Kidney tubule cell (primary cell): ENCODE results near the gene BPHL.
"Not testable (repeated sequence)": the region's sequence is repeated elsewhere in the genome, so short reads cannot be mapped to it uniquely, and the experiment has no call there.

ENCODE experiments used
- DNase-seq: peaks from one replicate; pipeline ENCODE4 v3.0.0-alpha.2; 2018; ENCODE audit warnings: low spot score

BPHL gene

DNA sequence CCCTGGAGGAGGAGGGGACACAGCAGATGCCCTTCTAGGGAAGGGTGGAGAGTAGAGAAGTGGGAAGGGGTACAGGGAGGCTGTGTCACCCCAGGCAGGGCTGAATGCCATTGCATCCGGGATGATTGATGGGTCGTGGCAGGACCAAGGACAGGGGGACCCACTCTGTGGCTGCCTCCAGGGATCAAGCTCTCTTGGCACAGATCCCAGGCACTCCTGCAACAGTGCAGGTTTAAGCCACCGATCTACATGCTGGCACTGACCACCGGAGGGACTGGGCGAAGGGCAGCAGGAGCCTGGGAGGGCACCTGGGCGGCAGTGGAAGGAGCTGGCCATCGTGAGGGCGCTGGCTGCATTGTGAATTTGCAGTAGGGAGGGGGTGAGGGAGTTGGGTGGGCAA is 61.4 kb downstream of the BPHL start:
- not testable (repeated sequence) for DNase-seq

DNA sequence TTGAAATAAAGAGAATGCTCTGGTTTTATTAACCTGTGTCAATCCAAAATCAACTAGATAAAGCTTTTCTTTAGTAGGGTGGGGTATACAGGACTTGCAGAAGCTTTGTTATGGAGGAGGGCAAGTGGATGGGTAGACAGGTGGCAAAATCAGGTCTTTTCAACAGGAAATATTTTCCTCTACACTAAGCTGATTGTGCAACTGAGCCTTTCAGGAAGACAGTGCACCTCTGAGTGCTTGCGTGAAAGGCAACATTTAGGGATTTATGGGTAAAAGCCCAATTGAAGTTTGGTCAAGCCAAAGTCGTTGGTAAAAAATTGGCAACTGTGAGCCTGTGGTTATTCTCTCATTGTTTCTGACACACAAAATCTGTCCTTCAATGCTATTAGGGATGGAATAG is 62.6 kb downstream of the BPHL start:
- no peak for DNase-seq

DNA sequence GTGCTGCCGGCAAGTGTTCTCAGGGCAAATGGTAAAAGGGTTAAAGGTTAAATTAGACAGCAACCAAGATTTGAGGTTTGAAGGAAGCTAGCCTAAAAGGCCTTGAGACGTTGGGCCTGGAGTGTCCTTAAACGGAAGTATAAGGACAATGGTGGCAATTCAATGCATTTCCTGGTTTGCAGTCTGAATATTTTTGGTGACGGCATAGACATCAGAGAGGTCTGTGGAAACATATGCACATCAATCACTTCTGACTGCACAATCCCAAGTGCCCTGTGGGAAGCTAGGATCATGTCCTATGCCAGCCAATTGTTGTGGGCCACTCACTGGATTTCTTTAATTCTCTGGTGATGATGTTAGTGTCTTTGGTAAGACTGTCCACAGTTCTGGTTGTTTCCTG is 64.6 kb downstream of the BPHL start:
- no peak for DNase-seq

GRCh38 chr6:3186974-3187382 is 68.5 kb downstream of the BPHL start:
- no peak for DNase-seq

- no peak for DNase-seq
Observed at GRCh38 chr6:3188262-3188661, 69.8 kb downstream of the BPHL start.

DNA sequence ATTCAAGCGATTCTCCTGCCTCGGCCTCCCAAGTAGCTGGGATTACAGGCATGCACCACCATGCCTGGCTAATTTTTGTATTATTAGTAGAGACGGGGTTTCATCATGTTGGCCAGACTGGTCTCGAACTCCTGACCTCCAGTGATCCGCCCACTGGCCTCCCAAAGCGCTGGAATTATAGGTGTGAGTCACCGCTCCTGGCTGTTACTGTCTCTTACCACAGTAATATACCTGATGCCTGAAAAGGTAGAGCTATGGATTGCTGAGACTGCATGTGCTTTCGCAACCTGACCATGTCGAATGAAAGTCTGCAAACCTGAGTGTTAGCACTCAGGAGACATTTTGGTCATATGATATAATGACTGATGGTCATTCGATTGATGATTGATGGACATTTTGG is 70.7 kb downstream of the BPHL start:
- DNase-seq: not testable (repeated sequence)

DNA sequence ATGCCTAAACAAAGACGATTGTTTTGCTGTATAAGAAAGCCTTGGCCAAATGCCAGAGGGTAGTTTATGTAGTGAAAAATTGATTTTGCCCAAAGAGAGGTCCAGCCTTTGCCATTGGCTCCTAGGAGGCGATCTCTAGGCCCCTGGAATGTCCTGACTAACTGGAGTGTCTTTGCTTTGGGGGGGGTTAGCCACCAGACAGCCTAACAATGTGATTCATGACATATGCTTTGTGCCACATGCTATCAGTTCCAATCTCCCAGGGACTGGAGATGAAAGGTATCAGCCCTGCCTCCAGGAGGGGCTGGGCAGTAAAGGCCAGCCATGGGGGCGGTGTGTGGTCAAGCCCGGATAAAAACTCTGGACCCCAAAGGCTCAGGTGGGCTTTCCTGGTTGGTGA is 71.5 kb downstream of the BPHL start:
- peak; percentile 33 for DNase-seq

DNA sequence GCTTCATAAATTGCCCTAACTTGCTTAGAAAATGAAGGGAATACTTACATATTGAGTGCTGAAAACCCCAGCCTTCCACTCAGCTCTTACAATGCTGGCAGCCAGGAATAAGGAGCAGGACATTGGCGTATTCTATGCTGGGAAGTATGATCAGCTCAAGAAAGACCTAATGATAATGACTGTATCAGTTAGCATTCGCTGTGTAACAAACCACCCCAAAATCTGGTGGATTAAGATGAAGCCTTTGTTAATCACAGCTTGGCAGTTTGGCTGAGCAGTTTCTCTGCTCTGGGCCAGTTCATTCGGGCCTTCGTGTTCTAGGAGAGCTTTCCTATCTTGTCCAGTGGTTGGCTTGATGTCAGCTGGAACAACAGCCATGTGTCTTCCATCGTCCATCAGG is 72.3 kb downstream of the BPHL start:
- no peak for DNase-seq

DNA sequence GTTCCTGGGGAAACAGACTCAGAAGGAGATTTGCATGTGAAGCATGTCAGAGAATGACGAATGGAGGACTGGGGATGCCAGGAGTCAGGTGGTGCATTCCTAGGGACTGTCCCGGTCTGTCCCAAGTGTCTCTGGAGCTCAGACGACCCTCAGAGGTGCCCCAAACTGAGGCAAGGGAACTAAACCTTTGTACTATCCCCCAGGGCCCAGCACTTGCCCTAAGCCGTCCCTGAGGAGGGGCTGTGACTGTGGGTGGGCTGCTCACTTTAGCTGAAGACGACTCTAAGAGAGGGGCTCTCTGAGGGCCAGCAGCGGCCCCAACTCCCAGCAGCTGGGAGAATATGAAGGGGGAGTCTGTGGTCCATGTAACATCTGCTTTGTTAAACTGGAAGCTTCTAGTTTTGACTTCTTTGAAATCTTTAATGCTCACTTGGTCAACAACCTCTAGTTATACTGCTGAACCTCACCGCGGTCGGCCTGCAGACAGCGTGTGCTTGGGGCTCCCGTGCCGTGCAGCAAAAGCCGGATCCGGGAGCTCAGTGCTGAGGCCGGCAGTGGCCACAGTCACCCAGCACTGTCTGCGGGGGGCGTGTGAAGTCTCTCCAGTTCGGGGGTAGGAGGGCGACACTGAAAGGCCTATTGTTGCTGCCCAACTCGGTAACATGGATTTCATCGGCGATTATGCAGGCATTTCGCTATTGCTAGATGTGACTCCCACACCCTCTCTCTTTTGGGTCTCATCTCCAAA is 74.8 kb downstream of the BPHL start:
- no peak for DNase-seq

GRCh38 chr6:3194535-3195419 is 76.3 kb downstream of the BPHL start:
- no peak for DNase-seq

DNA sequence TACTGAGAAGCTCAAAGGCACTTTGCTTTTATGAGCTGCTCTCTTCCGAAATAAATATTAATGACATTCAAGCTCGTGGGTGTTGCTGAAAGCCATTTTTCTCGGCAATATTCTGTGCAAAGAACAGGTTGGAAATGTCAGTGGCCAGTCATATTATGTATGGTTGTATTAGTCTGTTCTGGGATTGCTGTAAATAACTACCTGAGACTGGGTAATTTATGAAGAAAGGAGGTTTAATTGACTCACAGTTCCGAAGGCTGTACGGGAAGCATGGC is 76.8 kb downstream of the BPHL start:
- DNase-seq: no peak

DNA sequence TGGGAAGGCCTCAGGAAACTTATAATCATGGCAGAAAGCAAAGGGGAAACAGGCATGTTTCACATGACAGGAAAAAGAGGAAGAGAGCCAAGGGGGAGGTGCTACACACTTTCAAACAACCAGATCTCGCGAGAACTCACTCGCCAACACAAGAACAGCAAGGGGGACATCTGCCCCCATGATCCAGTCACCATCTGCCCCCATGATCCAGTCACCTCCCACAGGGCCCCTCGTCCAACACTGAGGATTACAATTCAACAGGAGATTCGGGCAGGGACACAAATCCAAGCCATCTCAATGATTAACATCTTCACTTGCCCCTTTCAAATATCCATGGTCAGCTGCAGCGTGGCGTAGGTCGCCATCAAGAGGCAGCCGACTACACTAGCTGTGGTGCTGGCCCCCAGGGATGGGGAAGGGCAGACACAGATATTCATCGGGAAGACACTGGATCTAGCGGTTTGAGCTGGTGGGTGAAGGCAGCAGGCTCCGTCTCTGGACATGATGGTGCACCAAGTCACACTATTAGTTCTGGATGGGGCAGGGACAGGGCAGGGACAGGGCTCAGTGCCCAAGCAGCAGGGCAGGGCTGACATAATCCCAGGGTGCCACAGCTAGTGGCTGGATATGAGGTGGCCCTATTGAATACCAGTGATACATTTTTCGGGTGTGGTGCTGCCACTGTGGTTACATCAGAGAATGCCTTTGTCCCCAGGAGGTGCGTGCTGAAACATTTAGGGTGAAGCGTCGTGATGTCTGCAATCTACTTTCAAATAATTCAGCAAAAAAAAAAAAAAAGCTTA is 77.4 kb downstream of the BPHL start:
- DNase-seq: no peak

- no peak for DNase-seq
Observed at GRCh38 chr6:3196770-3197169, 78.3 kb downstream of the BPHL start.

- not testable (repeated sequence) for DNase-seq
Observed at GRCh38 chr6:3197734-3198133, 79.2 kb downstream of the BPHL start.

GRCh38 chr6:3199382-3199781 is 80.9 kb downstream of the BPHL start:
- no peak for DNase-seq

DNA sequence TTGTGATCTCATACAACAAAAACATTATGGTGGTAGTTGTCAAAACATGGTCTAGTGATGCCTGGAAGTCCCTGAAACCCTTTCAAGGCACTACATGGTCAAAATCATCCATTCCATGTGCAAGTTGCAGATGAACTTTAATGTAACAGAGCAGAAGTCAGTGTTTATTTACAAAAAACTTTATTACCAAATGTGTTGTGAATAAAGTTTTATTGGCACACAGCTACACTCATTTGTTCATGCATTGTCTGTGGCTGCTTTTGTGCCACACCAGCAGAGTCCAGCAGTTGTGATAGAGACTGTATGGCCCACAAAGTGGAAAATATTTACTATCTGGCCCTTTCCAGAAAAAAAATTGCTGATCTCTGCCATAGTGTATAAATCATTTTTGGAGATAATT is 82.2 kb downstream of the BPHL start:
- no peak for DNase-seq

DNA sequence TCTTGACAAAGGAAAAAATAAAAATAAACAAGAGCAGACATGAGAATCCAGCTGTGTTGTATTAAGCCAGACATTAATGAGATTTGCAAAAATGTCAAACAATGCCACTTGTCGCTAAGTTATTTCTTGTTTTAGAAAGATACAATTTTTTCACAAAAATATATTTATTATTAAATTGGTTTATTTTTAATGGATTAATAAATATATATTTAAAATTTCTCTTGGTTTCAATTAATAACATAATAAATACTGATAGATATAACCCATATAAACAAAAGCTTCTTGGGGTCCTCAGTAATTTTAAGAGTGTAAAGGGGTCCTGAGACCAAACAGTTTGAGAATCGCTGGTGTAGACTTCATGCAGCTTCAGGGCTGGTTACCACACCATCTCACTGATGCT is 82.9 kb downstream of the BPHL start:
- no peak for DNase-seq
